GM12873 (cell line): Measurements from ENCODE around the gene CCBE1.
A peak's percentile ranks its signal among the peaks of the same experiment; 100 is the strongest.

Experiments used
- TF ChIP-seq, protein P1 (sequence below): IDR thresholded peaks from 2 replicates; pipeline ENCODE4 v1.5.1; 2012; ENCODE audit warnings: low read depth, mild to moderate bottlenecking, moderate library complexity, low read length, control low read depth; ENCODE audit not compliant: insufficient read depth; ENCODE audit errors: missing control alignments

Gene CCBE1

DNA sequence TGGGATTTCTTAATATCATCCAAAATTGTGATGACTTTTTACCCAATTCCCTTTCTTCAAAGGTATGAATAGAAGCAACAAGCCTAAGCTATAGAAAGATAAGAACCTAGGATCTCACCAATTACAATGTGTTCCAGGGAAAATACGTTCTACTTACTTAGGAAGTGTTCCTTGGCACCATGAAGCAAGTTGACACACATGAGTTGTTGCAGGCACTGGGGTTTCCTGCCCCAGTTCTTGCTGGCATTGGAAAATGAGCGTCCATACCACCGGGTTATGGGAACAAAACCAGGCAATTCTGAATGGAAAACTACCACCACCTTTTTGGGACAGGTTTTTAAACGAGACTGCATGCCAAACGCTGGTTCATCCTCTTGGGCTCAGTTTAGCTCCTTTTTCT is 46.2 kb downstream of the CCBE1 start:
- TF ChIP-seq, protein P1, sequence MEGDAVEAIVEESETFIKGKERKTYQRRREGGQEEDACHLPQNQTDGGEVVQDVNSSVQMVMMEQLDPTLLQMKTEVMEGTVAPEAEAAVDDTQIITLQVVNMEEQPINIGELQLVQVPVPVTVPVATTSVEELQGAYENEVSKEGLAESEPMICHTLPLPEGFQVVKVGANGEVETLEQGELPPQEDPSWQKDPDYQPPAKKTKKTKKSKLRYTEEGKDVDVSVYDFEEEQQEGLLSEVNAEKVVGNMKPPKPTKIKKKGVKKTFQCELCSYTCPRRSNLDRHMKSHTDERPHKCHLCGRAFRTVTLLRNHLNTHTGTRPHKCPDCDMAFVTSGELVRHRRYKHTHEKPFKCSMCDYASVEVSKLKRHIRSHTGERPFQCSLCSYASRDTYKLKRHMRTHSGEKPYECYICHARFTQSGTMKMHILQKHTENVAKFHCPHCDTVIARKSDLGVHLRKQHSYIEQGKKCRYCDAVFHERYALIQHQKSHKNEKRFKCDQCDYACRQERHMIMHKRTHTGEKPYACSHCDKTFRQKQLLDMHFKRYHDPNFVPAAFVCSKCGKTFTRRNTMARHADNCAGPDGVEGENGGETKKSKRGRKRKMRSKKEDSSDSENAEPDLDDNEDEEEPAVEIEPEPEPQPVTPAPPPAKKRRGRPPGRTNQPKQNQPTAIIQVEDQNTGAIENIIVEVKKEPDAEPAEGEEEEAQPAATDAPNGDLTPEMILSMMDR: no peak

DNA sequence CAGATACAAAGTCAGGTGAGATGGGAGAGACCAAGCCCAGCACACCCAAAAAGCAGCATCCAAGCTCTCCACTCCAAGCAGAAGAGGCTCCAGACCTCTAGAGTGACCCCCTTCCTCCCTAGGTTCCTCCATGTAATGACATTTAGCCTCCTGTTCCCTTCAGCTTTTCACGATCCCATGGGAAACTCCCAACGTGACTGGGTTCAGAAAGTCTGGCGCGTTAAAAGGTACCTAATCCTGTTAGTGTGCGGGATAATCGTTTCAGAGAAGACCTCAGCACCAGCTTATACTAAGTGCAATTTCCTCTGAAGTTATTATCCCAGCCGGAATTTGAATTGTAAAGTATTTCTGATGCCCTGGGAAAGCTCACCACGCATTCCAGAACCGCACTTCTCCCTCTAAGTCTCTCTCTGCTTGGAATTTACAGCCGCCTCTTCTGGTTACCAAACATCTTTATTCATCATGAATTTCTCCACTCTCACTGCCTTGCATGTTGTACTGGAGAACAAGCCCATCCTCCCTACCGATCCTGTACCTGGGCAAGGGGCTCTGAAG is 46.9 kb downstream of the CCBE1 start:
- TF ChIP-seq, protein P1: no peak

DNA sequence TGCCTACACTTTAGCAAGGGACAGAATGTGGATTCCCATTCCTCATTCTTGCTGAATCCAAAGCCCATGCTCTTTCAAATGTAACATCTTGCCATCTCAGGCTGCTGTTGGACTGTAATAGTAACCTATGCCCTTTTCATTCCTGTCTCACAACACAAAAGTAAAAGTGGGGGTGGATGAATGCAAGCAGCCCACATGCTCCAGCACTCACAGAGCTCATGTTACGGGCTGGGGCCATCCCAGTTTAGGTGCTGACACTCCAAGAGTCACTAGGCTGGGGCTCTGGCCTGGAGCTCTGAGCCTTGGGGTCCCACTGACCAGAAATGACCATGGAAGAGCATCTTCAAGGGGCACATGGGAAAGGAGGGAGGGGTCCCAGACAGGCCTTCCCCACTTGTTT is 47.6 kb downstream of the CCBE1 start:
- TF ChIP-seq, protein P1: no peak

DNA sequence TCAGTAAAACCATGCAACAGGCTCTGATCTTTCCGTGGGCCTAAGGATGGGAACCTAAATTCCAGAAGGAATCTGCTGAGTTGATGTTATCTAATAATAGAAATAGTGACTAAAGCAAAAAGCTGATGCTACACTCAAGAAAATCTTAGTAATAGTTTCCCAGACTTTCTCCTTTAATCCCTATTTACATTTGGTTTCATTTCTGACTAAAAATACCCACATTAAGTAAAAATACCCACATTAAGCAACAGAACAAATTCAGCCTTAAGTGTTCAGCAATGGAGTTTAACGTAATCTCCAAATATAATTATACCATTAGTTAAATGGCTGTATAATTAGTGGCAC is 50.3 kb downstream of the CCBE1 start:
- TF ChIP-seq, protein P1: no peak

DNA sequence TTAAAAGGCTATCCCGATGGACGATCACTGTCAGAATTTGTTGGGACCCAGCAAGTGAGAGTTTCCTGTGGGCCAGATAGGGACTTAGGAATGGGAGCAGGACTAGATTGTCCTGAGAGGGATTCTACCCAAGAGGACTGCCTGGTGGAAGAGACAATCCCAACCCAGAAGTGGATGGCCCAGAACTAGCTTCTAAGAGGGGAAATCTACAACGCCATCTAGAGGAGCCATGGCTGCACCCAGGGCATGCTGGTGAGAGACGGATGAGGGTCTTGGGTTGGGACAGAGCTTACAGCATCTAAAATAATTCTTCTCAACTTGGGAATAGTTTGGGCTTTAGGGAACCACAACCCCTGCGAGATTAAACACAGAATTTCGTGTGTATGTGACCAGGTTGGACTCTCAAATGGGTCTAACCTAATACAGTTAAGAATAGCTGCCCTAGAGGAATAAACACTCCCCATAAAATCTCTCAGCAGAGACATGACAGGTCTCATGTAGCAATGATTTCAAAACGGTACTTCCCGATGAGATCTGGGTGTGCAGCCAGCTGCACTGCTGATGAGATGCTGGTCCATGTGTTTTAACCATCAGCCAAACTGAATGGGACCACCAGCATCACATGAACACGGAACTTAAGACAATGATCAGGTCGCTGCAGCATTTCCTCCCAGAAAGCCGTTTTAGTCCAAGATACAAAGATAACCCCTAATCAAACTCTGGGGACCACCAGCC is 50.8 kb downstream of the CCBE1 start:
- TF ChIP-seq, protein P1: peak; percentile 26

DNA sequence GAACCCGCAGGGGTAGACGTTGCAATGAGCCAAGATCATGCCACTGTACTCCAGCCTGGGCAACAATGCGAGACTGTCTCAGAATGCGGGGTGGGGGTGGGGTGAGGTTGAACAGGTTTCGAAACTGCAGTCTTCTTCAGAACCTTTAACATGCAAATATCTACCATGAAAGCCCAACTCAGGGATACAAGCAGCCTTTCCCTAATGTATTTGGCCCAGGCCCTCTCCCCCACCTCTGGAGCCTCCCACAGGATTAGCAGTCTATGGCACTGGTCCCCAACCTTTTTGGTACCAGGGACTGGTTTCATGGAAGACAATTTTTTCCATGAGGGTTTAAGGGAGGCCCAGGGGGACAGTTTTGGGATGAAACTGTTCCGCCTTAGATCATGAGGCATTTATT is 53.5 kb downstream of the CCBE1 start:
- TF ChIP-seq, protein P1: no peak

DNA sequence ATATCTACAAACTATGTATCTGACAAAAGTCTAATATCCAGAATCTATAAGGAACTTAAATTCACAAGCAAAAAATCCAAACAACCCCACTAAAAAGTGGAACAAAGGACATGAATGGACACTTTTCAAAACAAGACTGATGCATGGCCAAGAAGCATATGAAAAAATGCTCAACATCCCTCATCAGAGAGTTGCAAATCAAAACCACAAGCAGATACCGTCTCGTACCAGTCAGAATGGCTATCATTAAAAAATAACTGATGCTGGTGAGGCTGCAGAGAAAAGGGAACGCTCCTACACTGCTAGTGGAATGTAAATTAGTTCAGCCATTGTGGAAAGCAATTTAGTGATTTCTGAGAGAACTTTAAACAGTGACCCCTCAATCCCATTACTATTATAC is 56.5 kb downstream of the CCBE1 start:
- TF ChIP-seq, protein P1: no peak
